HG03354 (cell line): ENCODE measurements around the gene POTEJ.
"Not testable (repeated sequence)": the region's sequence is repeated elsewhere in the genome, so short reads cannot be mapped to it uniquely, and the experiment has no call there.

ENCODE experiments used
- ATAC-seq: cut with Tn5 transposase; IDR thresholded peaks from one replicate; pipeline ENCODE4 v1.9.1; 2021; ENCODE audit warnings: mild to moderate bottlenecking; ENCODE audit not compliant: unreplicated experiment, poor library complexity, severe bottlenecking

The POTEJ gene

DNA sequence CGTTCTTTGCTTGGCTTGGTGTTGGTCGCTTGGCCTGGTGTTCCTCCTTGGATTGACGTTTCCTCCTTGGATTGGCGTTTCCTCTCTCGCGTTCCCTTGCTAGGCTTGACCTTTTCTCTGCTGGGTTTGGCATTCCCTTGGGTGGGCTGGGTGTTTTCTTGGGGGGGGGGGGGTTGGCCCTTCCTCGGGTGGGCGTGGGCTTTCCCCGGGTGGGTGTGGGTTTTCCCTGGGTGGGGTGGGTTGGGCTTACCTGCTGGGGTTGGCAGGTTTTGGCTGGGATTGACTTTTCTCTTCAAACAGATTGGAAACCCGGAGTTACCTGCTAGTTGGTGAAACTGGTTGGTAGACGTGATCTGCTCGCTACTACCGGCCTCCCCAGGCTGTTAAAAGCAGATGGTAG is at the start of gene POTEJ:
Gene POTEJ (plus strand): TSS at position 301 of the 400 bp plus-strand sequence. CDS start 93 bp downstream, at position 394.
- ATAC-seq = not testable (repeated sequence)

DNA sequence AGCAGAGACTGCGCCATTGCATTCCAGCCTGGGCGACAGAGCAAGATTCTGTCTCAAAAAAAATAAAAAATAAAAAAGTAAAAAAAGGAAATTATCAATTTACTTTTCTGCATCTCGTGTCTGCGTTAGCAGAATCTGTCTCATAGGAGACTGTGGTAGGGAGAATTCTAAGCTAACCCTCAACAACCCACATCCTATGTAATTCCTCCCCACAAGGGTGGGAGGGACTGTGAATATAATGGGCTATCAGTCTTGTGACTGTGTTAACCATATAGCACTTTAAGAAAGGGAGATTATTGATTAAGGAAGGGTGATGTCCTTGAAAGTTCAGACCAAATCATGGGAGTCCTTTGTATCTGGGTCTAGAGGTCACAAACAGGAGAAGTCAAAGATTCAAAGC is 45.1 kb upstream of the POTEJ start:
- ATAC-seq = not testable (repeated sequence)

DNA sequence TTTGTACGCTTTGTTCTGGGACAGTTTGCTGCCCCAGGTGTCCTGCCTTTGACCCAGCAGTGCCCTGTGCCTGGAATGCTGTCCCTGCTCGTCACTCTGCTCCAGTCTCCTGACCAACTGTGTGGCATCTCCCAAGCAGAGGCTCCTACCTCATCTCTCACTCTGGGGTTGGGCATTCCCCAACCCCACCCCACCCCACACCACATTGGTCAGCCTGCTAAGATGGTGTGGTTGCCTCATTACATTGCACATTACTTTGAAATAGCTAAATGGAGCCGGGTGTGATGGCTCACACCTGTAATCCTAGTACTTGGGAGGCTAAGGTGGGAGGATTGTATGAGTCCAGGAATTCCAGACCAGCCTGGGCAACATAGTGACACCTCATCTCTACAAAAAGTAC is 39.3 kb upstream of the POTEJ start:
- not testable (repeated sequence) for ATAC-seq

DNA sequence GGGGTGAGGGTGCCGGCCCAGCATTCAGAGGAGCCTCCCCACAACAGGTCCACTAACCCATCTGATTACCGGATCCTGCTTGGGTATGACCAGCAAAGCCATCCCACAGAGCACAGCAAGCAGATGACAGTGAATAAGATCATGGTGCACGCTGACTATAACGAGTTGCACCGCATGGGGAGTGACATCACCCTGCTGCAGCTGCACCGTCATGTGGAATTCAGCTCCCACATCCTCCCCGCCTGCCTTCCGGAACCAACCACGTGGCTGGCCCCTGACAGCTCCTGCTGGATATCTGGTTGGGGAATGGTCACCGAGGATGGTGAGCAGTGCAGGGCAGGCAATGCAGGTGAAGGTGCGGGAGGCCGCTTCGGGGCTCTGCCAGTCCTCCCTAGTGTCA is 37.0 kb upstream of the POTEJ start:
- not testable (repeated sequence) for ATAC-seq

DNA sequence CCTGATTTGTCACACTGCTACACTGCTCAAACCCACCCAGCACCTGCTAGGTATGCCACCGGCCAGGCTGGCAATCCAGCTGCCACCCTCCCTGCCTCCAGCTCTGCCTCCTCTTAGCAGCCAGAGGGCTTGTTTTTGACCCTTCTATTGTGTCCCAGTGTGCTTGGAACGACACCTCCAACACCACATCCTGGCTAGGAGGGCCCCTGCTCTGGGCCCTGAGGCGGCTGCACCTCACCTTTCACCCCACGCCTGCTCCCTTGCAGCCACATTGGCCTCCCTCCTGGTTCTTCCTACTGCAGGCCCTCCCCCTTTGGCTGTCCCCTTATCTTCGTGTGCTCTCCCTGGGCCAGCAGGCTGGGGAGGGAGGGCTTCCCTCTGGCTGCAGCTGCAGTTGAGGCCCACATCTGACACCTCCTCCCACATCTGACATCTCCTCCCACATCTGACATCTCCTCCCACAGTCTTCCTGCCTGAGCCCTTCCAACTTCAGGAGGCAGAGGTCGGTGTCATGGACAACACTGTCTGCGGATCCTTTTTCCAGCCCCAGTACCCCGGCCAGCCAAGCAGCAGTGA is 34.9 kb upstream of the POTEJ start:
- not testable (repeated sequence) for ATAC-seq

DNA sequence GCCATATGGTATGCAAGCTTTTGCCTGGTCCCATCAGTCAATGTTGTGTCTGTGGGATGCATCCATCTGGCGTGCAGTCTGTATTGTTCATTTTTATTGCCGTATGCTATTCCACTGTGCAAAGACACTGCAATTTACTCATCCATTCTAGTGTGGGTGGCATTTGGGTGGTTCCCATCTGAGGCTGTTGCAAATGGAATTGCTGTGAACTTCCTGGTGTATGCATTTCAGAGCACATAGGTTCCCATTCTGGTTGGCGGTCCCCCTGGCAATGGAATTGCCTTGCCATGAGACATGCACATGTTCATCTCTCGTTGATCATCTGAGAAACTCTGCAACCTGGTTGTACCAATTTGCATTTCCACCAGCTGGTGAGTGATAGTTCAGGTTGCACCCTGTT is 33.7 kb upstream of the POTEJ start:
- not testable (repeated sequence) for ATAC-seq

DNA sequence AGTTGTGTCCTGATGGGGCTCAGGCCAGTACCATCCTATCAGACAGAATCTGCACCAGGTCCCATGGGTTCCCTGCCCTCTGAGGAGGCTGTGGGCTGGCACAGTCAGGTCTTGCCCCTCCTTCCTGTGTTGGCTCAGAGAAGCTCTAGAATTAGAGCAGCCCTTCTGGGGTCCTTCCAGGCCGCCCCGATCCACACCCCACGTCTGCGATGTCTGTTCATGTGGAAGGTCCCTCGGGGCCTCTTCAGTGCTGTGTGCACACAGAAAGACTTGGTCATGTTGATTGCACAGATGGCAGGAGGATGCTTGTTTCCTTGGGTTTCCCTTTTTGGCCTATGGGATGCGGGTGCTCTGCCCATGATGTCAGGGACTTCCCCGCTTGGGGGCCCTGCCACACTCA is 32.1 kb upstream of the POTEJ start:
- ATAC-seq = not testable (repeated sequence)

DNA sequence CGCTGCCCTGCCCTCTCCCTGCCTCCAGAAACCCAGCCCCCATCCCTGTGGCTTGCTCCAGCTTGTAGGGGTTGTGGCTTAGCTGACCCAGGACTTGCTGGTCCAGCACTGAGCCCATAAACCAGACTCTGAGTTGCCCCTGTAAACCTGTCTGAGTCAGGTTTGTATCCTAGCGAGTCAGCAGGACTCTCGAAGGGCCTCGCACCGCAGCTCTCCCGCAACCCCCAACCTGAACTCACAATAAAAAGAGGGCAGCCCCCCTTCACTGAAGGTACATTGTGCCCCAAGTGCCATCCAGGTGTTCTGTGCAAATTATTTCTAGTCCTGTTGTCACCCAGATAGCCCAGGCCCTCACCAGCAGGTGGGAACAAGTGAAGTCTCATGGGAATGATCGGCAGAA is 29.7 kb upstream of the POTEJ start:
- not testable (repeated sequence) for ATAC-seq

DNA sequence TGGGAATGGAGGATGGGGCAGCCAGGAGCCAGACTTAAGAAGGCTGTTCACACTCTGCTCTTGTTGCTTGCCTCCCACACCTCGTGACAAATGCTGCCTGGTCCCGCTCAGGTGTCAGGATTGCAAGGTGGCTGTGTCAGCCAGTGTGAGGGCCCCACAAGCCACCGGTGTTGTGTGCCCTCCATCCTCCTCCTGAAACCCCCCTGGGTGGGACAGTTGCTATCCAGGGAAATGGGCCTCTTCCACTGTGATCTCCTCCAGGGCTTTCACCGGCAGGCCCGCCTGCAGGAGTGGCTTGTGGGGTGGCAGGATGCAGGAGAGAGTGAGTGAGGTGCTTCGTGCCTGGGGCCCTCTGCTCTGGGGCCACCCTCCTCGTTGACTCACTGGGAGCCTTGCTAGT is 28.3 kb upstream of the POTEJ start:
- ATAC-seq = not testable (repeated sequence)

DNA sequence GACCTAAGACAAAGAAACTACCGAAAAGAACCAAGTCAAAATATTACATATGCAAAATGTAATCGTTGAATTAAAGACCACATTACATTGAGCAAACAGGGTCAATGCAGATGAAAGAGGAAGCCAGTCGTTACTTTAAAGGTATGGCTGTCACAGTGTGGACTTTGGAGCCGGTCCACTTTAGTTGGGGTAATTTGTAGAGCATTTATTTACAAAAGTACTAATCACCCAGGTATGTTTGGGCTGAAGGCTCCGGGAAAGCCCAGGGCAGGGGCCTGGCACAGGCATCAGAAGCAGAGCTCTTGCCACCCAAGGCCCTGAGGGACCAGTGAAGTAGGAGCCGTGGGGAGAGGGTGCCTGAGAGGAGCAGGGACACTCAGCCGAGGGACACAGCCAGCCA is 27.7 kb upstream of the POTEJ start:
- not testable (repeated sequence) for ATAC-seq

DNA sequence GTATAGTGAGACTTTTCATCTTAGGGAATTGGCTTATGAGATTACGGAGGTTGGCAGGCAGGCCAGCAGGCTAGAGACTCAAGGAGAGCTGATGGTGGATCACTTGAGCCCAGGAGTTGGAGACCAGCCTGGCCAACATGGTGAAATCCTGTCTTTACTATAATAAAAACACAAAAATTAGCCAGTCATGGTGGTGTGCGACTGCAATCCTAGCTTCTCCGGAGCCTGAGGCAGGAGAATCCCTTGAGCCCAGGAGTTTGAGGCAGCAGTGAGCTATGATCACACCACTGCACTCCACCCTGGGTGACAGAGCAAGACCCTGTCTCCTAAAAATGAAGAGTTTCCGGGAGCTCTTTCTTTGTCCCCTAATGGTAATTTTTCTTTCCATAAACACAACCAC is 26.5 kb upstream of the POTEJ start:
- ATAC-seq = not testable (repeated sequence)

DNA sequence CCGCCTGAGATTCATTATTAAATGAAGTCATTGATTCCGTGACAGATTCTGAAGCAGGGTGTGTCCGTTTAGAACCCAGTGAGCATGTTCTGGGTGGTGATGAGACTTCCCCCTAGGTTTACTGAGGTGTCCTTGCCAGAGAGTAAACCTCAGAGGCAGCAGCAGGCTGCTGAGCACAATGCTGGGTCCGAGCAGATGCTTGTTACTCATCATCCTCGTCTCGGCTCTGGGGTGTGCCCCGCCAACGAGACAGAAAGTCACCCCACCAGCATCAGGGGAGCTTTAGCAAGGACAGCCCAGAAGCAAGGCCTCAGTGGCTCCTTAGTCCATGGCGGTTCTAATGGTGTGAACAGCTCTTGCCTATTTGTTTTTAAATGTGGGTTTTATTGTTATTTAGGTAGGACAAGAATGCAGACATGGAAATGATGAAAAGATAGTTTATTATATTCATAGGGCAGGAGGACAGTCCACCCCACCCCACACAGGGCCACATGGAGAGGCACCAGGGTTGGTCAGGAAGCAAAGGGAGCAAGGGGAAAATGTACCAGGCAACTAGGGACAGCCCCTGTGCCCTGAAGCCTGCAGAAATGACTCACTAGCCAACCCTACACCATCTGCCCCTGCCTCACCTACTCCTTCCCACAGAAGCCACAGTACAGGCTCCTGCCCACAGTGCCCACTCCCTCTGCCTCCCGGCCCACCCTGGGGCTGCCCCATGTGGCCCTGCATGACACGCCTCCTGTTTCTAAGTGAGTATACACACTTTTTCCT is 22.4 kb upstream of the POTEJ start:
- not testable (repeated sequence) for ATAC-seq

DNA sequence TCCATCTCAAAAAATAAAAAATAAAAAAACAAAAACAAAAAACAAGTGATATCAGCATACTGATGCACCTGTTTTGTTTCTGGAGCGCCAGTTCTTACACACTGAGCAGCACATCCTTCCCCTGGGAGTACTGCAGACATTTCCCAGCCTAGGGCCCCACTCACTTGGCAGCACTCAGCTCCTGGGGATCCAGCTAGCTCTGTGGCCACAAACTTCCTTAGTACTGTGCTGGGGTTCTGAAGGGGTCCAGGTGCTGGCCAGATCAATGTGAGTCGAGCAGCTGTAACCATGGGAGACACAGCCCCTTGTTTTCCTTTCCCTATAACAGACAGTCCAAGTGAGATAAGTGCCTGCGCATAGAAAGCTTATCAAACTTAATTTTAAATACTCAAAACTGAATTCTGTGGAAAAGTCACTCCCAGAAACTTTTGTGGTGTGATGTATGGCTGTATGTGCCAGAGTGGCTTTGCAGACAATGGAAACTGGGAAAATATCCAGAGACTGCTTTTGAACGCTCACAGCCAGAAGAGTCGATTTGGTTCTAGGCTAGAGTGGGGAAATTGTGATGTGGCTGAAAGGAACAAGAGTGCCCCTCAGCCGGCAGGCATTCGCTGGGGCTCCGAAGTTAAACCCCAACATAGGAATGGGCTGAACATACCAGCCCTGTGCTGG is 20.9 kb upstream of the POTEJ start:
- not testable (repeated sequence) for ATAC-seq

DNA sequence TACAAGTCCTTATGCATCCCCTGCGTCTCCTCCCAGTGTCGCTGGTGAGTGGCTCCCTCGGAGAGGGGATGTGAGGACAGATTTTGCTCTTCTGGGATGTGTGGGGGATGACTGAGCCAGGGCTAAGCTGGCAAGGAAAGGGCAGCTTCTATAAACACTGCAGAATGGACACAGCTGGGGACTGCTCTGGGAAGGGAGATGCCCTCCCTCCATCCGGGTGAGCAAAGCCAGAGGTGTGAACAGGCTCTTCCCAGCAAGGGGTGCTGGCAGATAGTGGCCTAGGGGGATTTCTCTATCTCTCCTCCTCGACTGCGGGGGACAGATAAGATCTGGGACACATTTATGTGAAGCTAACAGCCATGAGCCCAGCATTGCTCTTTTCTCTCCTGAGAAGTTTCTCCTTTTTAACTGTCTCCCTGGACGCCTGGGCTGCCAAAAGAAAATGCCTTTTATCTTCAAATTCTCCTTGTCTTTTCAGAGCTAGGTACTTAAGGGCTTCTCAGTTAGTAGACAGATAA is 20.3 kb upstream of the POTEJ start:
- not testable (repeated sequence) for ATAC-seq

DNA sequence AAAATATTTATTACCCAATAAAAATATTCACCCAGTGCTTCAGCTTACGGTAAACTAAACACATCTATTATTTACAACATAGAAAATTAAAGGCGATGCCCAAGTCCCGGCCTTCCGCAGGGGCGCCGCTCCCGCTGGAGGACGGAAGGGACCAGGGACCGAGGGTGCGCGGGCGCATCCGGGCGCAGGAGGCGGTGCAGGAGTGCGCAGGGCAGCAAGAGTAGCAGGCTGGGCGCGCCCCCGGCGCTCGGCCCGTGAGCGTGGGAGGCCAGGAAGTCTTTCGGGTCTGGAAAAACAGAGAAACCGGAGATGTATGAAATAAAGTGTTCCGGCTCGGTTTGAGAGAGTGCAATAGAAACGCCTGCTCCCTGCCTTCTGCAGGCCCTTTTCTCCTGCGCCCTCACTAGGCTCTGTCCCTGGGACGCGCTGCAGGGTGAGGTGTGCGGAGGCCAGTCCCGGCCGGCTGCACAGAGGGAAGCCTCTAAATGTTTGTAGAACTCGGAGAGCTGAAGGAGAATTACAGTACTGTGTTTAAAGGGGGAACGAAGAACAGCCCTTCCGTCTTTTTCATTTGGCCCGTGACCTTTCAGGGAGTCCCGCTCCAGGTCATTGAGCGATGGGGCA is 18.3 kb upstream of the POTEJ start:
- ATAC-seq = not testable (repeated sequence)

DNA sequence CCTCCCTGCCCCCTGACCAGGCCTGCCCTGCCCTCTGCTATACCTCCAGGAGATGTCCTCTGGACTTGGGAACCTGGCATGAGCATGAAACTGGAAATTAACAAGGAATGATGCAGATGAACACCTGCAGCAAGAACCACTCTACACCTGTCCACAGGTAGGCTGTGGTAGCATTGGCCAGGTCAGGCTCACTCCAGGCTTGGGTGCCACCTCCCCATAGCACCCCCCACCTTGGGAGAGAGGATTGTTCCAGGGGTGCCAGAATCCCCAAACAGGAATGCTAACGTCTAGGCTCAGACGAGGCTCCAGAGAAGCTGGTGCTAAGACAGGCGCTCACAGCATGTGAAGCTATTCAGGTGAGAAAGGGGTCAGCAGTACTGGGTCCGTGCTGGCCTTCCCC is 17.2 kb upstream of the POTEJ start:
- not testable (repeated sequence) for ATAC-seq

DNA sequence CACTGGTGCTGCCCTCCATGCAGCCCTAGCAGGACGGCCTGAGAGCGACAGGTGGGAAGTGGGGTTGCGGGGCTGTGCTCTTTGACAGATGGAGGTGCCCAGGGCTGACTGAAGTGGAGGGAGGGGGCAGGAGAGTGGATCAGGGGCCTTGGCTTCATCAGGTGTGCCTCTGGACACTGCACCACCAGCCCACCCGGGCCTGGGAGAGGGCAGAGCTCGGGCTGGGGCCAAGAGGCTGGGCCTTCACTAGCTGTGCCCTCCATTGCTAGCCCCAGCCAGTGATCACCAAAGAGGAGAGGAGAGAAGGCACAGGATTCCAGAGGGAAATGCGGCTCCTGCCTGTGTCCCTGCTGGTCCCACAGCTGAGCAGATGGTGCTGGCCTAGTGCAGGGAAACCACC is 14.5 kb upstream of the POTEJ start:
- not testable (repeated sequence) for ATAC-seq

DNA sequence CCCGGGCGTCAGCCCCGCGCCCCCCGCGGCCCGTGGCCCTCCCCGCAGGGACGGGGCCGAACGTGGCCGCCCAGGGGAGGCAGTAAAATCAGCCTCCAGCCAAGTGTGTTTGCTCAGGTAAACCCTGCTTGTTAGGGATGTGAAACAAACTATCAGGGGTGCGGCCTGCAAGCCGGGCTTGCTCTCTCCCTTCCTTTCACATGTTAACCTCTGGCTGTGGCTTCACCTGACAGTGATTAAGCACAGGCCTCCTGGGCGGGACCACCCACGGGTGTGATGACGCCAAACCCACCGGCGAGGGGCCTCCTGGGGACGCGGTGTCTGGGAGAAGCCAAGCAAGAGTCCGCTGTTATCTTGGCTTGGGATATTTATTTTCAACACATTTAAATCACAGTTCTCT is 13.2 kb upstream of the POTEJ start:
- not testable (repeated sequence) for ATAC-seq

DNA sequence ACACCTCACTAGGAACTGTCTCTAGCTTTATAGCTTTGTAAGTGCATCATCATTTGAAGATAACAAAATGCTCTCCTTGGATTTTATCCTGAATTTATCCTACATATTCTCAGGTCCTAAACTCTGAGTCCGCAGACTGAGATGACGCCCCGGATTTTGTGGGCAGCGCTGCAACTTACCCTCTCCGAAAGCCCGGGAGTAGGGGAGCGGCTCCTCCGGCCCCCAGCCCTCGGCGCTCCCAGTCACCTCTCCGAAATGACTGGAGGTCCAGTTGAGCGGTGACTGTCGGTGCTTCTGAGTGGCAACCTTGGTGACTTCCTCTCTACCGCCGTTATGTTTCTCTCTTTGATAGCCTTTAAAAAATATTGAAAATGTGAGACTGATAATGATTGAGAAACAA is 12.8 kb upstream of the POTEJ start:
- ATAC-seq = not testable (repeated sequence)

DNA sequence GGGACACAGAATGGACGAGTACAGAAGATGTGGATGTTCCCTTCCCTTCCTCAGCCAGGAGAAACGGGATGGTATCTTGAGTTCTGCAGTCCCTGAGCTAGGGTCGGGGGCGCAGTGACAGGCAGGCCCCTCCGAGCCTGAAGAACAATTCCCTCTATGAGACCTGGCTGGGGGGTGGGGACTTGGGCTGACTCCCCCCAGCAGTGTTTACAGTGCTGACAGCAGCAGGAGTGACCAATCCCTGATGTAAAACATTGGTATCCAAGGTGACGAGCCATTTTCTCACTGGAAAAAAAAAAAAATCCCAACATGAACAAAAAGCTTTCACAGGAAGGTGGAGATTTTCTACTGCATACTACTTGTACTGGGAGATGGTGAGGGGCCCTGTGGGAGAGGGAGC is 11.8 kb upstream of the POTEJ start, which contains the start of gene CFC1:
Gene CFC1 (minus strand): TSS at position 183 of the 400 bp plus-strand sequence. CDS start 288 bp downstream, outside the sequence.
- ATAC-seq = not testable (repeated sequence)
